SK-N-SH treated with all-trans-retinoic acid at 6 μM for 48 hours (cell line): ENCODE measurements around the gene RAB11FIP3.

Experiments used
- ATAC-seq: fragments of 200-7000 bp; cut with Tn5 transposase; 3 replicates; pipeline ENCODE4 v1.9.1; 2020; ENCODE audit warnings: mild to moderate bottlenecking, moderate library complexity
- ARNTL ChIP-seq: fragments of 450-650 bp; formaldehyde crosslinking; IDR thresholded peaks from 2 replicates; pipeline ENCODE4 v1.5.0; 2020; ENCODE audit warnings: low read depth, mild to moderate bottlenecking, moderate library complexity, borderline replicate concordance
- BACH2 ChIP-seq: fragments of 250-450 bp; sonication (Bioruptor Pico); IDR thresholded peaks from 2 replicates; pipeline ENCODE4 v1.9.0; 2021; ENCODE audit warnings: mild to moderate bottlenecking, borderline replicate concordance
- CSDC2 ChIP-seq: fragments of 250-450 bp; sonication (Bioruptor Pico); IDR thresholded peaks from 2 replicates; pipeline ENCODE4 v1.5.0; 2020; ENCODE audit warnings: mild to moderate bottlenecking, moderate library complexity
- ESRRG ChIP-seq: fragments of 250-450 bp; sonication (Bioruptor Pico); IDR thresholded peaks from 2 replicates; pipeline ENCODE4 v1.6.1; 2021; ENCODE audit warnings: mild to moderate bottlenecking
- GLIS3 ChIP-seq: fragments of 250-450 bp; sonication (Bioruptor Pico); IDR thresholded peaks from 2 replicates; pipeline ENCODE4 v1.5.0; 2020; ENCODE audit warnings: mild to moderate bottlenecking, moderate library complexity
- ISL1 ChIP-seq: fragments of 250-450 bp; sonication (Bioruptor Pico); IDR thresholded peaks from 2 replicates; pipeline ENCODE4 v2.1.2; 2022; ENCODE audit warnings: mild to moderate bottlenecking, moderate library complexity
- OSR1 ChIP-seq: fragments of 250-450 bp; sonication (Bioruptor Pico); IDR thresholded peaks from 2 replicates; pipeline ENCODE4 v1.8.0; 2022; ENCODE audit warnings: moderate library complexity, mild to moderate bottlenecking, inconsistent platforms
- PPARA ChIP-seq: fragments of 250-450 bp; sonication (Bioruptor Pico); IDR thresholded peaks from 2 replicates; pipeline ENCODE4 v1.5.0; 2020; ENCODE audit warnings: mild to moderate bottlenecking, borderline replicate concordance
- SNAI2 ChIP-seq: fragments of 250-450 bp; sonication (Bioruptor Pico); IDR thresholded peaks from 2 replicates; pipeline ENCODE4 v1.5.0; 2020; ENCODE audit warnings: mild to moderate bottlenecking, moderate library complexity
- TCF4 ChIP-seq: fragments of 250-450 bp; sonication (Bioruptor Pico); IDR thresholded peaks from 2 replicates; pipeline ENCODE4 v1.8.0; 2021; ENCODE audit warnings: mild to moderate bottlenecking, moderate library complexity, borderline replicate concordance
- TOX ChIP-seq: fragments of 250-450 bp; sonication (Bioruptor Pico); IDR thresholded peaks from 2 replicates; pipeline ENCODE4 v1.8.0; 2021; ENCODE audit warnings: mild to moderate bottlenecking, moderate library complexity, borderline replicate concordance
- ZC3H10 ChIP-seq: fragments of 250-450 bp; sonication (Bioruptor Pico); IDR thresholded peaks from 2 replicates; pipeline ENCODE4 v1.5.1; 2021; ENCODE audit warnings: mild to moderate bottlenecking, moderate library complexity
- ZFP3 ChIP-seq: fragments of 250-450 bp; sonication (Bioruptor Pico); IDR thresholded peaks from 2 replicates; pipeline ENCODE4 v1.5.0; 2020; ENCODE audit warnings: mild to moderate bottlenecking, moderate library complexity
- ZNF565 ChIP-seq: fragments of 450-650 bp; formaldehyde crosslinking; conservative IDR thresholded peaks from 2 replicates; pipeline ENCODE4 v1.5.0; 2020; ENCODE audit warnings: low read depth, mild to moderate bottlenecking, moderate library complexity
- ZNF70 ChIP-seq: fragments of 450-650 bp; formaldehyde crosslinking; IDR thresholded peaks from 2 replicates; pipeline ENCODE4 v1.5.0; 2020; ENCODE audit warnings: mild to moderate bottlenecking, moderate library complexity
- ZNF8 ChIP-seq: fragments of 450-650 bp; formaldehyde crosslinking; IDR thresholded peaks from 2 replicates; pipeline ENCODE4 v1.5.0; 2020; ENCODE audit warnings: mild to moderate bottlenecking, moderate library complexity
- TF ChIP-seq, protein P1 (sequence below): fragments of 250-450 bp; sonication (Bioruptor Pico); IDR thresholded peaks from 2 replicates; pipeline ENCODE4 v1.5.0; 2020; ENCODE audit warnings: mild to moderate bottlenecking, moderate library complexity
- TF ChIP-seq, protein P2 (sequence below): fragments of 250-450 bp; sonication (Bioruptor Pico); IDR thresholded peaks from 2 replicates; pipeline ENCODE4 v1.5.1; 2021; ENCODE audit warnings: mild to moderate bottlenecking, moderate library complexity
- TF ChIP-seq, protein P3 (sequence below): fragments of 250-450 bp; sonication (Bioruptor Pico); IDR thresholded peaks from 2 replicates; pipeline ENCODE4 v1.5.1; 2020; ENCODE audit warnings: low read depth, mild to moderate bottlenecking, moderate library complexity

The RAB11FIP3 gene

DNA sequence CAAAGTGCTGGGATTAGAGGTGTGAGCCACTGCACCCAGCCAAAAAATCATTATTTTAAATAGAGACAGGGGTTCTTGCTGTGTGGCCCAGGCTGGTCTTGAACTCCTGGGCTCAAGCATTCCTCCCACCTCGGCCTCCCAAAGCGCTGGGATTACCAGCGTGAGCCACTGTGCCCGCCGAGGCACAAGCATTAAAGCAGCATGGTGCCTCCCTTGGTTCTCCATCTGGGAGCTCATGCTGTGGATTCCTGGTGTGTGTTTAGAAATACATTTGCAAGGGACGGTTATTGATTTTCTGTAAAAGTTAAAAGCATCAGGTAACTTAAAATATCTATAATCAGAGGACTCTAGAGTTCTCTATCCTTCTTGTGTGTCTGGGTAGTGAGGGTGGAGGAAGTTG lies 87.4 kb downstream of the RAB11FIP3 start:
- ATAC-seq = no peak
- no peak for TF ChIP-seq ZC3H10 (CRISPR knock-in tag)
- TF ChIP-seq GLIS3 (CRISPR knock-in tag) = no peak
- no peak for TF ChIP-seq CSDC2 (CRISPR knock-in tag)
- TF ChIP-seq, protein P1, sequence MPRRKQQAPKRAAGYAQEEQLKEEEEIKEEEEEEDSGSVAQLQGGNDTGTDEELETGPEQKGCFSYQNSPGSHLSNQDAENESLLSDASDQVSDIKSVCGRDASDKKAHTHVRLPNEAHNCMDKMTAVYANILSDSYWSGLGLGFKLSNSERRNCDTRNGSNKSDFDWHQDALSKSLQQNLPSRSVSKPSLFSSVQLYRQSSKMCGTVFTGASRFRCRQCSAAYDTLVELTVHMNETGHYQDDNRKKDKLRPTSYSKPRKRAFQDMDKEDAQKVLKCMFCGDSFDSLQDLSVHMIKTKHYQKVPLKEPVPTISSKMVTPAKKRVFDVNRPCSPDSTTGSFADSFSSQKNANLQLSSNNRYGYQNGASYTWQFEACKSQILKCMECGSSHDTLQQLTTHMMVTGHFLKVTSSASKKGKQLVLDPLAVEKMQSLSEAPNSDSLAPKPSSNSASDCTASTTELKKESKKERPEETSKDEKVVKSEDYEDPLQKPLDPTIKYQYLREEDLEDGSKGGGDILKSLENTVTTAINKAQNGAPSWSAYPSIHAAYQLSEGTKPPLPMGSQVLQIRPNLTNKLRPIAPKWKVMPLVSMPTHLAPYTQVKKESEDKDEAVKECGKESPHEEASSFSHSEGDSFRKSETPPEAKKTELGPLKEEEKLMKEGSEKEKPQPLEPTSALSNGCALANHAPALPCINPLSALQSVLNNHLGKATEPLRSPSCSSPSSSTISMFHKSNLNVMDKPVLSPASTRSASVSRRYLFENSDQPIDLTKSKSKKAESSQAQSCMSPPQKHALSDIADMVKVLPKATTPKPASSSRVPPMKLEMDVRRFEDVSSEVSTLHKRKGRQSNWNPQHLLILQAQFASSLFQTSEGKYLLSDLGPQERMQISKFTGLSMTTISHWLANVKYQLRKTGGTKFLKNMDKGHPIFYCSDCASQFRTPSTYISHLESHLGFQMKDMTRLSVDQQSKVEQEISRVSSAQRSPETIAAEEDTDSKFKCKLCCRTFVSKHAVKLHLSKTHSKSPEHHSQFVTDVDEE = no peak
- TF ChIP-seq, protein P2, sequence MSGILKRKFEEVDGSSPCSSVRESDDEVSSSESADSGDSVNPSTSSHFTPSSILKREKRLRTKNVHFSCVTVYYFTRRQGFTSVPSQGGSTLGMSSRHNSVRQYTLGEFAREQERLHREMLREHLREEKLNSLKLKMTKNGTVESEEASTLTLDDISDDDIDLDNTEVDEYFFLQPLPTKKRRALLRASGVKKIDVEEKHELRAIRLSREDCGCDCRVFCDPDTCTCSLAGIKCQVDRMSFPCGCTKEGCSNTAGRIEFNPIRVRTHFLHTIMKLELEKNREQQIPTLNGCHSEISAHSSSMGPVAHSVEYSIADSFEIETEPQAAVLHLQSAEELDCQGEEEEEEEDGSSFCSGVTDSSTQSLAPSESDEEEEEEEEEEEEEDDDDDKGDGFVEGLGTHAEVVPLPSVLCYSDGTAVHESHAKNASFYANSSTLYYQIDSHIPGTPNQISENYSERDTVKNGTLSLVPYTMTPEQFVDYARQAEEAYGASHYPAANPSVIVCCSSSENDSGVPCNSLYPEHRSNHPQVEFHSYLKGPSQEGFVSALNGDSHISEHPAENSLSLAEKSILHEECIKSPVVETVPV (CRISPR knock-in tag) = no peak
- TF ChIP-seq ZNF565 (CRISPR knock-in tag) = no peak
- TF ChIP-seq SNAI2 = no peak
- TF ChIP-seq BACH2 = no peak
- no peak for TF ChIP-seq ESRRG (CRISPR knock-in tag)
- no peak for TF ChIP-seq PPARA (CRISPR knock-in tag)
- TF ChIP-seq ISL1 = no peak
- TF ChIP-seq ZNF8 (CRISPR knock-in tag) = no peak
- no peak for TF ChIP-seq TCF4 (CRISPR knock-in tag)
- TF ChIP-seq ZFP3 (CRISPR knock-in tag) = no peak
- no peak for TF ChIP-seq OSR1 (CRISPR knock-in tag)

DNA sequence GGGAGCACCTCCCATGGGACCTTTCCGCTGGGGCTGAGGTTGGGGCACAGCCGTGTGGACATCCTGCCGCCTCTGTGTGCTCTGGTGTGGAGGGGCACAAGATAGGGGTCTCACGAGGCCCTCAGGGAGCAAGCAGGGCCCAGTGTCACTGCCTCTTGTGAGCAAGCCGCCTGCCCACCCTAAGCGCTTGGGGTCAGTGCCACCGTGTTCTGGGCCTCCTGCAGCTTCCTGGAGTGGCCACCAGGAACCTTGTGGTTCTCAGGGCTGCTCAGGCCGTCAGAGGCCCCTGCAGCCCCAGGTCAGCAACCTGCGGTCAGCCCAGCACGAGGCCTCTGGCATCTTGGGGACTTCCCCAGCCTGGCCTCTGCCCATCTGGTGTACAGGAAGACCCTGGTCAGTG lies 88.5 kb downstream of the RAB11FIP3 start:
- TF ChIP-seq TOX (CRISPR knock-in tag) = no peak
- no peak for TF ChIP-seq ZC3H10 (CRISPR knock-in tag)
- TF ChIP-seq TCF4 (CRISPR knock-in tag) = no peak
- no peak for TF ChIP-seq BACH2
- ATAC-seq = no peak

DNA sequence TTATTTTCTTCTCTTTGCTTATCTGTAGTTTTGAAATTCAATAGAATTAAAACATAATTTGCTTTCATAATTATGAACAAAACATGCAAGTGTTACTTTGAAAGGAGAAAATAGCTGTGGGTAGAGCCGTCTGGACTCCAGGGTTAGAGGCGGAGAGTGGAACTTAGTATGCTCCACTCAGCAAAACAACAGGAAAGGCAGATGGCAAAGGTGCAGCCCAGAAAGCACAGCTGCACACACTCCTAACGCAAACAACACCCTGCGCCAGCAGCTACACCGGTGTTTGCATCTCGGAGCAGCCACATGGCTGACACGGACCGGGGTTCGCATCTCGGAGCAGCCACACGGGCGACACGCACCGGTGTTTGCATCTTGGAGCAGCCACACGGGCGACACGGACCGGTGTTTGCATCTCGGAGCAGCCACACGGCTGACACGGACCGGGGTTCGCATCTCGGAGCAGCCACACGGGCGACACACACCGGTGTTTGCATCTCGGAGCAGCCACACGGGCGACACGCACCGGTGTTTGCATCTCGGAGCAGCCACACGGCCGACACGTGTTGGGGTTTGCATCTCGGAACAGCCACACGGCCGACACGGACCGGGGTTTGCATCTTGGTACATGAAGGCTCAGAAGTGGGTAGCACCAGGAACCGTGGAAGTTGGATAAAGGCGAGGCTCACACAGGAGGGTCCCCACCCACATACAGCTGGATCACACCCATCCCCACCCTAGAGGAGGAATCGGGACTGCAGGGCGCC lies 89.9 kb downstream of the RAB11FIP3 start:
- no peak for ATAC-seq

DNA sequence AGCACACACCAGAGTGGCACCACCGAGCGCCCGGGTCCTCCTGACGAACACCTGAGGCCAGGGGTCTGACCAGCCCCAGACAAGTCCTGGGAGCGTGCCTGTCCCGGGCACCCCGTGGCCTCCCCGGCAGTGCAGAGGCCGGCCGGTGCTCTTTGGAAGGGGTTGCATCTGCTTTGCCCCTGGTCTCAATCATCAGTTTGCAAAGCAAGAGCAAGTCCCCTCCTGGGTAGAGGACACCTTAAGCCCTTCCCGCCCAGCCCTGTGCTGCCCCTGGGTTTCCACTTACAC lies 90.4 kb downstream of the RAB11FIP3 start:
- no peak for ATAC-seq
- TF ChIP-seq ZNF70 (CRISPR knock-in tag) (no peak), CSDC2 (CRISPR knock-in tag) (no peak)
- TF ChIP-seq, protein P3, sequence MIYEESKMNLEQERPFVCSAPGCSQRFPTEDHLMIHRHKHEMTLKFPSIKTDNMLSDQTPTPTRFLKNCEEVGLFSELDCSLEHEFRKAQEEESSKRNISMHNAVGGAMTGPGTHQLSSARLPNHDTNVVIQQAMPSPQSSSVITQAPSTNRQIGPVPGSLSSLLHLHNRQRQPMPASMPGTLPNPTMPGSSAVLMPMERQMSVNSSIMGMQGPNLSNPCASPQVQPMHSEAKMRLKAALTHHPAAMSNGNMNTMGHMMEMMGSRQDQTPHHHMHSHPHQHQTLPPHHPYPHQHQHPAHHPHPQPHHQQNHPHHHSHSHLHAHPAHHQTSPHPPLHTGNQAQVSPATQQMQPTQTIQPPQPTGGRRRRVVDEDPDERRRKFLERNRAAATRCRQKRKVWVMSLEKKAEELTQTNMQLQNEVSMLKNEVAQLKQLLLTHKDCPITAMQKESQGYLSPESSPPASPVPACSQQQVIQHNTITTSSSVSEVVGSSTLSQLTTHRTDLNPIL (CRISPR knock-in tag) = no peak

More for the DNA sequence above, 89.9 kb downstream of the RAB11FIP3 start:
- no peak for TF ChIP-seq ESRRG (CRISPR knock-in tag)
- TF ChIP-seq, protein P3 (CRISPR knock-in tag) = no peak

DNA sequence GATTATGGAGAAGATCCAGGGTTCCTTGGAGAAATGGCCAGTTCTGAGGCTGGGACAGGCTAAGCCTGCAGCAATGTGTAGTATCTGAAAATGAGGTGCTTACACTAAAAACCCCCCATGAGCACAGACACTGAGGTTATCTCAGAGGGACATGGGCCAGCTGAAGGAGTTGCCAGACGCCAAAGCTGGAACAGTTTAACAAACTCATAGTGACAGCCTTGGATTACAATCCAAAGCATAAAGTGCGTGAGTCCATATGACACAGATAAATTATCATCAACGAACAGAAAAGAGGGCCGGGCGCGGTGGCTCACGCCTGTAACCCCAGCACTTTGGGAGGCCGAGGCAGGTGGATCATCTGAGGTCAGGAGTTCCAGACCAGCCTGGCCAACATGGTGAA lies 90.9 kb downstream of the RAB11FIP3 start:
- no peak for ATAC-seq
- no peak for TF ChIP-seq ZNF8 (CRISPR knock-in tag)
- TF ChIP-seq ARNTL (CRISPR knock-in tag) = no peak
- TF ChIP-seq SNAI2 = no peak
- TF ChIP-seq, protein P2 (CRISPR knock-in tag) = no peak
- TF ChIP-seq, protein P3 (CRISPR knock-in tag) = no peak
